Stimulated activated CD8-positive, alpha-beta memory T cell treated with anti-CD3 and anti-CD28 coated beads, Interleukin-12 subunit alpha, Interleukin-12 subunit beta, amount 100 ng/mL, for 24 hours (primary cell): ENCODE measurements around the gene PLSCR1.

ENCODE experiments used
- DNase-seq: peaks from one replicate; pipeline ENCODE4 v3.0.0-alpha.2; 2020; ENCODE audit errors: extremely low read depth

Gene PLSCR1

GRCh38 chr3:146544002-146544928 lies at the start of gene PLSCR1:
Gene PLSCR1 (minus strand): TSS chr3:146544607. CDS start chr3:146536552, 8,055 bp downstream.
- peak; percentile 56 for DNase-seq

- no peak for DNase-seq
Measured at GRCh38 chr3:146593776-146594175, 49.4 kb upstream of the PLSCR1 start.

GRCh38 chr3:146590521-146590920 lies 46.1 kb upstream of the PLSCR1 start:
- DNase-seq = no peak

GRCh38 chr3:146589899-146590508 lies 45.6 kb upstream of the PLSCR1 start:
- DNase-seq = no peak

GRCh38 chr3:146585156-146585555 lies 40.7 kb upstream of the PLSCR1 start:
- DNase-seq = no peak

- DNase-seq = no peak
Measured at GRCh38 chr3:146581951-146582467, 37.6 kb upstream of the PLSCR1 start.

GRCh38 chr3:146581080-146581601 lies 36.7 kb upstream of the PLSCR1 start:
- no peak for DNase-seq

- DNase-seq = no peak
Measured at GRCh38 chr3:146577662-146578061, 33.3 kb upstream of the PLSCR1 start.

- DNase-seq = no peak
Measured at GRCh38 chr3:146575636-146576035, 31.2 kb upstream of the PLSCR1 start.

GRCh38 chr3:146574173-146574572 lies 29.8 kb upstream of the PLSCR1 start:
- DNase-seq = no peak

GRCh38 chr3:146569314-146569713 lies 24.9 kb upstream of the PLSCR1 start:
- DNase-seq = no peak

- no peak for DNase-seq
Measured at GRCh38 chr3:146566138-146566537, 21.7 kb upstream of the PLSCR1 start.

- no peak for DNase-seq
Measured at GRCh38 chr3:146561879-146562278, 17.5 kb upstream of the PLSCR1 start.

- DNase-seq = no peak
Measured at GRCh38 chr3:146561463-146561862, 17.1 kb upstream of the PLSCR1 start.

- no peak for DNase-seq
Measured at GRCh38 chr3:146560678-146561077, 16.3 kb upstream of the PLSCR1 start.

- DNase-seq = no peak
Measured at GRCh38 chr3:146559388-146559787, 15.0 kb upstream of the PLSCR1 start.

GRCh38 chr3:146558781-146559180 lies 14.4 kb upstream of the PLSCR1 start:
- no peak for DNase-seq

- no peak for DNase-seq
Measured at GRCh38 chr3:146557745-146558144, 13.3 kb upstream of the PLSCR1 start.

GRCh38 chr3:146555311-146555710 lies 10.9 kb upstream of the PLSCR1 start:
- DNase-seq = no peak

- DNase-seq = no peak
Measured at GRCh38 chr3:146554151-146554760, 9.8 kb upstream of the PLSCR1 start.

- no peak for DNase-seq
Measured at GRCh38 chr3:146550743-146551510, 6.5 kb upstream of the PLSCR1 start.
